Endothelial cell of hepatic sinusoid (primary cell): ENCODE results near the gene AHI1.

Source experiments
- in situ Hi-C: cut with HindIII; loops from 2 replicates; pipeline ENCODE4 v1.10.0; 2017; ENCODE audit warnings: low sequenced_read_pairs

The AHI1 gene

GRCh38 chr6:135236732-135237131 is 260.8 kb downstream of the AHI1 start:
- in situ Hi-C loops = no loop called here

GRCh38 chr6:135236319-135236718 is 261.2 kb downstream of the AHI1 start:
- in situ Hi-C loops = no loop called here

GRCh38 chr6:135235716-135236115 is 261.8 kb downstream of the AHI1 start:
- in situ Hi-C loops = no loop called here

- in situ Hi-C loops = no loop called here
Measured at GRCh38 chr6:135234492-135234780, 263.1 kb downstream of the AHI1 start.

- in situ Hi-C loops = no loop called here
Measured at GRCh38 chr6:135233686-135234491, 263.7 kb downstream of the AHI1 start.
